ENCODE results near the gene BACH2. TPM values are rescaled to one million over a fixed set of nuclear protein-coding genes. Genes with fewer than 3 reads are reported as not detected.

Gene BACH2
- polyA plus RNA-seq, 1 of the 3 experiments (the other 2 are of a cell fraction): 0.46 TPM

DNA sequence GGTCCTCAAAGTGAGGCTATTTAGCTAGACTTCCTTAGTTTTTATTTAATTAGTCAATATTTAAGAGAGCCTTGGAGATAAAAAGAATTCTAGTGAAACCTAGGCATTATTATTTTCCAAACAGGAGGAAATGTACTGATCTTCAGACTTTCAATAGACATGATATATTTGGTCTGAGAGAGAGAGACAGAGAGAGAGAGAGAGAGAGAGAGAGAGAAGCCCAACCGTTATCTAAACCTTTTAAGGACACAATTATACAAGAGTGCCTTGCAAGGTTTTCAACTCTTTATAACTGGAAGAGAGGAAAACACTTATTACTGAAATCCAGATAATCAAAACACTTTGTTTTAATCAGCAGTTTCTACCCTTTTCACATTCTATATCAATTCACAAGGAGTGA, 64.8 kb downstream of the BACH2 start (continued):
- TF ChIP-seq, protein P1, sequence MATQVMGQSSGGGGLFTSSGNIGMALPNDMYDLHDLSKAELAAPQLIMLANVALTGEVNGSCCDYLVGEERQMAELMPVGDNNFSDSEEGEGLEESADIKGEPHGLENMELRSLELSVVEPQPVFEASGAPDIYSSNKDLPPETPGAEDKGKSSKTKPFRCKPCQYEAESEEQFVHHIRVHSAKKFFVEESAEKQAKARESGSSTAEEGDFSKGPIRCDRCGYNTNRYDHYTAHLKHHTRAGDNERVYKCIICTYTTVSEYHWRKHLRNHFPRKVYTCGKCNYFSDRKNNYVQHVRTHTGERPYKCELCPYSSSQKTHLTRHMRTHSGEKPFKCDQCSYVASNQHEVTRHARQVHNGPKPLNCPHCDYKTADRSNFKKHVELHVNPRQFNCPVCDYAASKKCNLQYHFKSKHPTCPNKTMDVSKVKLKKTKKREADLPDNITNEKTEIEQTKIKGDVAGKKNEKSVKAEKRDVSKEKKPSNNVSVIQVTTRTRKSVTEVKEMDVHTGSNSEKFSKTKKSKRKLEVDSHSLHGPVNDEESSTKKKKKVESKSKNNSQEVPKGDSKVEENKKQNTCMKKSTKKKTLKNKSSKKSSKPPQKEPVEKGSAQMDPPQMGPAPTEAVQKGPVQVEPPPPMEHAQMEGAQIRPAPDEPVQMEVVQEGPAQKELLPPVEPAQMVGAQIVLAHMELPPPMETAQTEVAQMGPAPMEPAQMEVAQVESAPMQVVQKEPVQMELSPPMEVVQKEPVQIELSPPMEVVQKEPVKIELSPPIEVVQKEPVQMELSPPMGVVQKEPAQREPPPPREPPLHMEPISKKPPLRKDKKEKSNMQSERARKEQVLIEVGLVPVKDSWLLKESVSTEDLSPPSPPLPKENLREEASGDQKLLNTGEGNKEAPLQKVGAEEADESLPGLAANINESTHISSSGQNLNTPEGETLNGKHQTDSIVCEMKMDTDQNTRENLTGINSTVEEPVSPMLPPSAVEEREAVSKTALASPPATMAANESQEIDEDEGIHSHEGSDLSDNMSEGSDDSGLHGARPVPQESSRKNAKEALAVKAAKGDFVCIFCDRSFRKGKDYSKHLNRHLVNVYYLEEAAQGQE (IDR thresholded peaks at IDR 0.05; ENCODE audit: low read depth, low read length): no peak
- TF ChIP-seq TEAD4 (IDR thresholded peaks at IDR 0.05; ENCODE audit: borderline replicate concordance, insufficient read depth): no peak

DNA sequence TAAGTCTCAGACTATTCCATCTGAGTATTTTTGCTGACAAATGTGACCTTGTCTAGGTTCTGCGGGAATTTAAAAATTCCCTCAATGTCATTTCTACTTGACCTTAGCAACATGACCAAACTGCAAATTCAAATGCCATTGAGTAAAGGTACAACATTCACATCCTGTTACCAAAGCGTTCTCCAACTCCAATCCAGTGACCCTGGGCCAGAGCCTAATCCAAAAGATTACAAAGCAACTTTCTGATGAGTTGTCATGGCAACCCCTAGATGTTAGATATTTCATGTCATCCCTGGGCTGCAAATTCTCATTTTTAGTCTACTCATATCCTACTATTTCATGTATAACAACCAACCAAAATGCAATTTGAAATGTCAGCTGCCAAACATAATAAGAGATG, 65.3 kb downstream of the BACH2 start:
- Histone ChIP-seq H4K20me1 (ENCODE audit: insufficient read depth) (no peaks in the 10 kb centered on the region), H3K4me1 (ENCODE audit: control insufficient read depth in 1 of 2, insufficient read depth in 2 of 2, low read depth in 1 of 2, low read length in 1 of 2) (peaks cover 0 to 7% of the 10 kb centered on the region in 2 experiments; a peak in 1 of 4 replicates), H3K79me2 (ENCODE audit: insufficient read depth) (no peaks in the 10 kb centered on the region), H3K4me3 (ENCODE audit: low read depth in 2 of 2, low read length in 1 of 2) (no peak overlapping the region), H3F3A (replicated peaks; ENCODE audit: insufficient read depth) (no peaks in the 10 kb centered on the region), H3K27me3 (ENCODE audit: insufficient read depth) (no peaks in the 10 kb centered on the region), H3K9me2 (no peaks in the 10 kb centered on the region), H3K27ac (ENCODE audit: low read depth in 2 of 2, low read length in 1 of 2) (no peak overlapping the region), H3K9me3 (no peaks in the 10 kb centered on the region), H2AFZ (ENCODE audit: low read depth) (no peak overlapping the region), H3K9ac (no peak overlapping the region), H3K36me3 (replicated peaks in 1 of 2; ENCODE audit: control insufficient read depth in 1 of 2, insufficient read depth in 2 of 2, low read length in 1 of 2) (no peaks in the 10 kb centered on the region), H3K4me2 (no peak overlapping the region)
- no peak for DNase-seq
- 93% methylated on average over 2 of the region's 2 CpGs for WGBS (ENCODE audit: low lambda C conversion rate)
- TF ChIP-seq, protein P2, sequence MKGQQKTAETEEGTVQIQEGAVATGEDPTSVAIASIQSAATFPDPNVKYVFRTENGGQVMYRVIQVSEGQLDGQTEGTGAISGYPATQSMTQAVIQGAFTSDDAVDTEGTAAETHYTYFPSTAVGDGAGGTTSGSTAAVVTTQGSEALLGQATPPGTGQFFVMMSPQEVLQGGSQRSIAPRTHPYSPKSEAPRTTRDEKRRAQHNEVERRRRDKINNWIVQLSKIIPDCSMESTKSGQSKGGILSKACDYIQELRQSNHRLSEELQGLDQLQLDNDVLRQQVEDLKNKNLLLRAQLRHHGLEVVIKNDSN (IDR thresholded peaks at IDR 0.05; ENCODE audit: borderline replicate concordance, low read depth): no peak
- TF ChIP-seq, protein P3, sequence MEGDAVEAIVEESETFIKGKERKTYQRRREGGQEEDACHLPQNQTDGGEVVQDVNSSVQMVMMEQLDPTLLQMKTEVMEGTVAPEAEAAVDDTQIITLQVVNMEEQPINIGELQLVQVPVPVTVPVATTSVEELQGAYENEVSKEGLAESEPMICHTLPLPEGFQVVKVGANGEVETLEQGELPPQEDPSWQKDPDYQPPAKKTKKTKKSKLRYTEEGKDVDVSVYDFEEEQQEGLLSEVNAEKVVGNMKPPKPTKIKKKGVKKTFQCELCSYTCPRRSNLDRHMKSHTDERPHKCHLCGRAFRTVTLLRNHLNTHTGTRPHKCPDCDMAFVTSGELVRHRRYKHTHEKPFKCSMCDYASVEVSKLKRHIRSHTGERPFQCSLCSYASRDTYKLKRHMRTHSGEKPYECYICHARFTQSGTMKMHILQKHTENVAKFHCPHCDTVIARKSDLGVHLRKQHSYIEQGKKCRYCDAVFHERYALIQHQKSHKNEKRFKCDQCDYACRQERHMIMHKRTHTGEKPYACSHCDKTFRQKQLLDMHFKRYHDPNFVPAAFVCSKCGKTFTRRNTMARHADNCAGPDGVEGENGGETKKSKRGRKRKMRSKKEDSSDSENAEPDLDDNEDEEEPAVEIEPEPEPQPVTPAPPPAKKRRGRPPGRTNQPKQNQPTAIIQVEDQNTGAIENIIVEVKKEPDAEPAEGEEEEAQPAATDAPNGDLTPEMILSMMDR (IDR thresholded peaks at IDR 0.05): no peak
- TF ChIP-seq GATA2 (CRISPR knock-in tag; IDR thresholded peaks at IDR 0.05) (no peak), FOXJ3 (CRISPR knock-in tag; IDR thresholded peaks at IDR 0.05) (no peak), RAD21 (IDR thresholded peaks at IDR 0.05; ENCODE audit: low read length) (no peak), SMC3 (IDR thresholded peaks at IDR 0.05; ENCODE audit: low read depth, low read length) (no peak), RCOR1 (IDR thresholded peaks at IDR 0.05; ENCODE audit: low read length) (no peak), NFIC (IDR thresholded peaks at IDR 0.05; ENCODE audit: borderline replicate concordance) (no peak), CHD2 (IDR thresholded peaks at IDR 0.05; ENCODE audit: low read length, partially characterized antibody) (no peak), FOXM1 (IDR thresholded peaks at IDR 0.05; ENCODE audit: low read depth) (no peak), TAF1 (IDR thresholded peaks at IDR 0.05; ENCODE audit: borderline replicate concordance, low read depth, low read length) (no peak), EZH2phosphoT487 (IDR thresholded peaks at IDR 0.05; ENCODE audit: borderline replicate concordance, low read depth) (no peak), RFX5 (IDR thresholded peaks at IDR 0.05; ENCODE audit: low read length) (no peak), SIN3A (IDR thresholded peaks at IDR 0.05; ENCODE audit: borderline replicate concordance, low read depth, low read length) (no peak), GABPA (IDR thresholded peaks at IDR 0.05; ENCODE audit: low read depth) (no peak)
- TF ChIP-seq, protein P4, sequence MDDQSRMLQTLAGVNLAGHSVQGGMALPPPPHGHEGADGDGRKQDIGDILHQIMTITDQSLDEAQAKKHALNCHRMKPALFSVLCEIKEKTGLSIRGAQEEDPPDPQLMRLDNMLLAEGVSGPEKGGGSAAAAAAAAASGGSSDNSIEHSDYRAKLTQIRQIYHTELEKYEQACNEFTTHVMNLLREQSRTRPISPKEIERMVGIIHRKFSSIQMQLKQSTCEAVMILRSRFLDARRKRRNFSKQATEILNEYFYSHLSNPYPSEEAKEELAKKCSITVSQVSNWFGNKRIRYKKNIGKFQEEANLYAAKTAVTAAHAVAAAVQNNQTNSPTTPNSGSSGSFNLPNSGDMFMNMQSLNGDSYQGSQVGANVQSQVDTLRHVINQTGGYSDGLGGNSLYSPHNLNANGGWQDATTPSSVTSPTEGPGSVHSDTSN (IDR thresholded peaks at IDR 0.05): no peak
- TF ChIP-seq, protein P5, sequence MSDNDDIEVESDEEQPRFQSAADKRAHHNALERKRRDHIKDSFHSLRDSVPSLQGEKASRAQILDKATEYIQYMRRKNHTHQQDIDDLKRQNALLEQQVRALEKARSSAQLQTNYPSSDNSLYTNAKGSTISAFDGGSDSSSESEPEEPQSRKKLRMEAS (IDR thresholded peaks at IDR 0.05; ENCODE audit: low read depth): no peak
- CTCF ChIA-PET: no interaction called here
- POLR2A ChIA-PET: no interaction called here

All from SK-N-SH (cell line).